Panc1 (cell line): ENCODE results near the gene HMMR.

Experiments
- CTCF ChIP-seq: fragments of 450-650 bp; IDR thresholded peaks from 2 replicates; pipeline ENCODE4 v1.5.1; 2017; ENCODE audit warnings: mild to moderate bottlenecking
- POLR2AphosphoS5 ChIP-seq: IDR thresholded peaks from 2 replicates; pipeline ENCODE4 v1.6.1; 2012; ENCODE audit warnings: mild to moderate bottlenecking, low read depth, low read length, moderate library complexity
- TF ChIP-seq, protein P1 (sequence below), 2 experiments: IDR thresholded peaks; 2 replicates each; pipeline ENCODE4 v1.6.1; 2011 to 2012; ENCODE audit warnings: low read depth in 2 of 2, control low read depth in 1 of 2, low read length in 1 of 2, mild to moderate bottlenecking in 1 of 2, moderate library complexity in 1 of 2; ENCODE audit not compliant: insufficient read depth in 1 of 2

DNA sequence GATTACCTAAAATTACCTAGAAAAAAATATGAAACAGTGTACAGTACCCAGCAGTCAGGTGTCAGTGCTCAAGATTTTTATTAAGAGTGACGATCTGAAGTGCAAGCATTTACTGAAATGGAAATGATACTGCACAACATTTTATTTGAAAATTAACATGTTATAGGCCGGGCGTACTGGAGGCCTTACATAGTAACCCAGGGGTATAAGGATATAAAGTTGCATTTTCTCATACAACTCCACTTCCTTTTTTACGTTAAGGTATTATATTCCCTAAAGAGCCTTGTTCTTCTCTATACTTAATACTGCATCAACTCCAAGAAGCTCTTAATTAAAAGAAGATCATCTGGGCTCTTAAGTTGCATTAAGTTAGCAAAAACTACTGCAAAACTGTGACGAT lies 48.3 kb downstream of the HMMR start:
- no peak for TF ChIP-seq CTCF
- no peak for TF ChIP-seq POLR2AphosphoS5
- TF ChIP-seq, protein P1, sequence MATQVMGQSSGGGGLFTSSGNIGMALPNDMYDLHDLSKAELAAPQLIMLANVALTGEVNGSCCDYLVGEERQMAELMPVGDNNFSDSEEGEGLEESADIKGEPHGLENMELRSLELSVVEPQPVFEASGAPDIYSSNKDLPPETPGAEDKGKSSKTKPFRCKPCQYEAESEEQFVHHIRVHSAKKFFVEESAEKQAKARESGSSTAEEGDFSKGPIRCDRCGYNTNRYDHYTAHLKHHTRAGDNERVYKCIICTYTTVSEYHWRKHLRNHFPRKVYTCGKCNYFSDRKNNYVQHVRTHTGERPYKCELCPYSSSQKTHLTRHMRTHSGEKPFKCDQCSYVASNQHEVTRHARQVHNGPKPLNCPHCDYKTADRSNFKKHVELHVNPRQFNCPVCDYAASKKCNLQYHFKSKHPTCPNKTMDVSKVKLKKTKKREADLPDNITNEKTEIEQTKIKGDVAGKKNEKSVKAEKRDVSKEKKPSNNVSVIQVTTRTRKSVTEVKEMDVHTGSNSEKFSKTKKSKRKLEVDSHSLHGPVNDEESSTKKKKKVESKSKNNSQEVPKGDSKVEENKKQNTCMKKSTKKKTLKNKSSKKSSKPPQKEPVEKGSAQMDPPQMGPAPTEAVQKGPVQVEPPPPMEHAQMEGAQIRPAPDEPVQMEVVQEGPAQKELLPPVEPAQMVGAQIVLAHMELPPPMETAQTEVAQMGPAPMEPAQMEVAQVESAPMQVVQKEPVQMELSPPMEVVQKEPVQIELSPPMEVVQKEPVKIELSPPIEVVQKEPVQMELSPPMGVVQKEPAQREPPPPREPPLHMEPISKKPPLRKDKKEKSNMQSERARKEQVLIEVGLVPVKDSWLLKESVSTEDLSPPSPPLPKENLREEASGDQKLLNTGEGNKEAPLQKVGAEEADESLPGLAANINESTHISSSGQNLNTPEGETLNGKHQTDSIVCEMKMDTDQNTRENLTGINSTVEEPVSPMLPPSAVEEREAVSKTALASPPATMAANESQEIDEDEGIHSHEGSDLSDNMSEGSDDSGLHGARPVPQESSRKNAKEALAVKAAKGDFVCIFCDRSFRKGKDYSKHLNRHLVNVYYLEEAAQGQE (IDR thresholded peaks at IDR 0.05; ENCODE audit: insufficient read depth in 1 of 2, low read depth in 2 of 2, low read length in 1 of 2) = no peak
